GM23338 (cell line): ENCODE data around the gene ELAPOR2. TPM values are rescaled to one million over a fixed set of nuclear protein-coding genes. Genes with fewer than 3 reads are reported as not detected.

Experiments used
- EZH2phosphoT487 ChIP-seq: fragments of 200-600 bp; sonication (generic); IDR thresholded peaks from one replicate; pipeline ENCODE4 v1.8.1; 2018; ENCODE audit warnings: antibody characterized with exemption; ENCODE audit not compliant: unreplicated experiment
- JUNB ChIP-seq: IDR thresholded peaks from one replicate; pipeline ENCODE4 v1.6.1; 2016; ENCODE audit warnings: antibody characterized with exemption; ENCODE audit not compliant: unreplicated experiment
- POLR2AphosphoS5 ChIP-seq: IDR thresholded peaks from 2 replicates; pipeline ENCODE4 v1.6.1; 2016; ENCODE audit warnings: antibody characterized with exemption, low read depth
- REST ChIP-seq: IDR thresholded peaks from one replicate; pipeline ENCODE4 v1.6.1; 2018; ENCODE audit warnings: antibody characterized with exemption; ENCODE audit not compliant: unreplicated experiment
- STAT1 ChIP-seq: IDR thresholded peaks from one replicate; pipeline ENCODE4 v1.6.1; 2016; ENCODE audit warnings: antibody characterized with exemption; ENCODE audit not compliant: unreplicated experiment
- ZNF114 ChIP-seq: fragments of 250-450 bp; sonication (Bioruptor Pico); IDR thresholded peaks from 2 replicates; pipeline ENCODE4 v1.5.0; 2020; ENCODE audit warnings: mild to moderate bottlenecking, moderate library complexity
- ZNF462 ChIP-seq: fragments of 250-450 bp; sonication (Bioruptor Pico); IDR thresholded peaks from 2 replicates; pipeline ENCODE4 v1.5.0; 2020; ENCODE audit warnings: mild to moderate bottlenecking, moderate library complexity
- polyA plus RNA-seq: library from polyadenylated mRNA; unstranded; fragments of >200 nt; fragmentation: Nextera tagmentation; extraction: Ambion mirVana; gene quantifications from 2 replicates; pipeline ENCODE4 v1.2.1, GENCODE V29; 2016
- total RNA-seq: library from RNA; depleted of rRNA; stranded (reverse); fragments of >200 nt; shearing (Covaris generic); gene quantifications from 2 replicates; pipeline ENCODE4 v1.2.3, GENCODE V29; 2014

Gene ELAPOR2
- total and polyA plus RNA-seq, 2 experiments from 2014 or later = 12.0 to 42.9 TPM

DNA sequence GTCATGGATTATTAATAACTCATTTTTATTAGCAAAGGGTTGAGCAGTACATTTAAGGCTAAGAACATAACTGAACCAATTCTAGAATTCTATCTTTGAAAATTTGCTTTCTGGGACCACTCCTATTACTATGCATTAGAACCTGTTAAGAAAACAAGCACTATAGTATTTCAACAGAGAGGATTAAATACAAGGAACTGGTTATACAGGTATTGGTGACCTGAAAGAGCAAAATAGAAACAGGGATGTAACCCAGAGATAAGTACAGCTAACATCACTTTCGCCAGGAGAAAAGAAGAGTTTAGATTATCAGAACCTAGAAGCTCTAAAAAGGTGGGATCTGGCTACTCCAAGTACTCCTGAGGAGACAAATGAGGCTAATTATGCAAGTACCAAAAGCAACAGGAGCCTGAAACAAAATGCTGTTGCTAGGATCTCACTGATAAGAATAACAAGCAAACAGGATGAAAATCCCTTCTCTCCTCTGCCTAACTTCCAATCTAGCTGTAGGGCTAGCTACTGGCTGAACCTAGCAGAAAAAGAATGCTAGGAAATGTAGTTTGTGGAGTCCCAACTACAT, 32.1 kb upstream of the ELAPOR2 start (continued):
- no peak for TF ChIP-seq ZNF462 (CRISPR knock-in tag)
- TF ChIP-seq STAT1 = no peak
- TF ChIP-seq REST = no peak
- no peak for TF ChIP-seq EZH2phosphoT487
- TF ChIP-seq JUNB = no peak
- TF ChIP-seq POLR2AphosphoS5 = no peak
- no peak for TF ChIP-seq ZNF114 (CRISPR knock-in tag)
